Activated B cell treated with CpG ODN at 0.5 μM for 24 hours (primary cell): ENCODE results near the gene SIGLEC11. TPM values are rescaled to one million over a fixed set of nuclear protein-coding genes. Genes with fewer than 3 reads are reported as not detected.

ENCODE experiments used
- ATAC-seq: fragments of 200-7000 bp; cut with Tn5 transposase; one replicate; pipeline ENCODE4 v1.10.0; 2021; ENCODE audit warnings: low read depth, mild to moderate bottlenecking, moderate library complexity
- CTCF ChIA-PET: fragments of 350-600 bp; sonication (Branson Sonifier 250); formaldehyde crosslinking; loops from one replicate; lab custom pipeline; 2021; ENCODE audit warnings: antibody characterized with exemption; lab: Charles Lee
- POLR2A ChIA-PET: fragments of 350-600 bp; sonication (Branson Sonifier 250); formaldehyde crosslinking; loops from one replicate; lab custom pipeline; 2021; ENCODE audit warnings: antibody characterized with exemption; lab: Charles Lee
- DNase-seq: peaks from one replicate; pipeline ENCODE4 v3.0.0; 2022
- H3K27ac Mint-ChIP-seq: one replicate; pipeline ENCODE4 v1.8.0; 2020; ENCODE audit warnings: mixed read lengths
- H3K27me3 Mint-ChIP-seq: one replicate; pipeline ENCODE4 v1.8.0; 2021; ENCODE audit warnings: mixed read lengths
- H3K36me3 Mint-ChIP-seq: one replicate; pipeline ENCODE4 v1.8.0; 2021; ENCODE audit warnings: low read depth, mixed read lengths
- H3K4me1 Mint-ChIP-seq: one replicate; pipeline ENCODE4 v1.8.0; 2021; ENCODE audit warnings: mixed read lengths
- H3K4me3 Mint-ChIP-seq: one replicate; pipeline ENCODE4 v1.8.0; 2020; ENCODE audit warnings: mild to moderate bottlenecking, mixed read lengths
- H3K9me3 Mint-ChIP-seq: one replicate; pipeline ENCODE4 v1.8.0; 2020; ENCODE audit warnings: mixed read lengths
- intact Hi-C: fragments of 100-400 bp; cut with micrococcal nuclease; formaldehyde crosslinking; loops from one replicate; pipeline ENCODE4 v1.15.1; 2024
- total RNA-seq: library from RNA; stranded (reverse); gene quantifications from 2 replicates; pipeline ENCODE4 v1.2.3, GENCODE V29; 2022
- TF ChIP-seq, protein P1 (sequence below): fragments of 200-600 bp; IDR thresholded peaks from one replicate; pipeline ENCODE4 v1.8.0; 2022; ENCODE audit warnings: antibody characterized with exemption, mild to moderate bottlenecking

The SIGLEC11 gene
- total RNA-seq, 1 donor from 2014 or later = not detected

- DNase-seq (no peak), ATAC-seq (no peak)
- Mint-ChIP-seq H3K36me3 (peaks cover 71% of the 10 kb centered on the region), H3K4me3 (no peak overlapping the region), H3K27me3 (no peaks in the 10 kb centered on the region), H3K9me3 (no peaks in the 10 kb centered on the region), H3K4me1 (no peaks in the 10 kb centered on the region), H3K27ac (no peak overlapping the region)
- ChIA-PET CTCF (interaction anchor here (0.7 kb wide), 1 partner anchor 44 kb away, joined by 3 read pairs; no protein-coding TSS in a partner anchor), POLR2A (no interaction called here)
- TF ChIP-seq, protein P1, sequence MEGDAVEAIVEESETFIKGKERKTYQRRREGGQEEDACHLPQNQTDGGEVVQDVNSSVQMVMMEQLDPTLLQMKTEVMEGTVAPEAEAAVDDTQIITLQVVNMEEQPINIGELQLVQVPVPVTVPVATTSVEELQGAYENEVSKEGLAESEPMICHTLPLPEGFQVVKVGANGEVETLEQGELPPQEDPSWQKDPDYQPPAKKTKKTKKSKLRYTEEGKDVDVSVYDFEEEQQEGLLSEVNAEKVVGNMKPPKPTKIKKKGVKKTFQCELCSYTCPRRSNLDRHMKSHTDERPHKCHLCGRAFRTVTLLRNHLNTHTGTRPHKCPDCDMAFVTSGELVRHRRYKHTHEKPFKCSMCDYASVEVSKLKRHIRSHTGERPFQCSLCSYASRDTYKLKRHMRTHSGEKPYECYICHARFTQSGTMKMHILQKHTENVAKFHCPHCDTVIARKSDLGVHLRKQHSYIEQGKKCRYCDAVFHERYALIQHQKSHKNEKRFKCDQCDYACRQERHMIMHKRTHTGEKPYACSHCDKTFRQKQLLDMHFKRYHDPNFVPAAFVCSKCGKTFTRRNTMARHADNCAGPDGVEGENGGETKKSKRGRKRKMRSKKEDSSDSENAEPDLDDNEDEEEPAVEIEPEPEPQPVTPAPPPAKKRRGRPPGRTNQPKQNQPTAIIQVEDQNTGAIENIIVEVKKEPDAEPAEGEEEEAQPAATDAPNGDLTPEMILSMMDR = no peak
- intact Hi-C loops = loop anchor here (2.0 kb wide), 2 partner anchors 105 to 301 kb away; partner anchors contain the start of genes AKT1S1 and TBC1D17
Measured at GRCh38 chr19:49981603-49982593, 20.9 kb upstream of the SIGLEC11 start.

DNA sequence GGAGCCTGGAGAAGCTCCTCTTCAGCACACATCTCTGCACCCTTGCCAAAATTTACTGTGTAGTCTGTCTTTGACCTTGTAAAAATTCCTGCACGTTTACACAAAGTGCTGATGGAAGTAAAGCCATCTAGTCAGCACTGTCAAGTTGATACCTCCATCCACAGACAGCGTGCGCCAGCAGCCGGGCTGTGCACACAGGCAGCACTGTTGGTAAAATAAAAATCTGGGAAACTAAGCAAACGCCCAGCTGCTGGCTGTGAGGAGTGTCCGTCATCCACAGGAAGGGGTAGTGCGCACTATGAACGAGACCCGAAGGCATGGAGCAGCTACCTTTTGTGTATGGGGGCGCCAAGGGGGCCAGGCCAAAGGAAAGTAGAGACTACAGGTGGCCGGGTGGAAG is 17.4 kb upstream of the SIGLEC11 start:
- TF ChIP-seq, protein P1 = no peak
- Mint-ChIP-seq H3K4me3 (no peak overlapping the region), H3K4me1 (no peaks in the 10 kb centered on the region), H3K27ac (no peak overlapping the region), H3K27me3 (no peaks in the 10 kb centered on the region), H3K9me3 (no peaks in the 10 kb centered on the region), H3K36me3 (peaks cover 67% of the 10 kb centered on the region)
- no peak for DNase-seq
- intact Hi-C loops = no loop called here
- ATAC-seq = no peak
- ChIA-PET POLR2A (interaction anchor here (0.6 kb wide), 1 partner anchor 673 kb away, joined by 4 read pairs; no protein-coding TSS in a partner anchor), CTCF (interaction anchor here (1.2 kb wide), 1 partner anchor 39 kb away, joined by 3 read pairs; no protein-coding TSS in a partner anchor)

GRCh38 chr19:49977881-49978280 is 16.9 kb upstream of the SIGLEC11 start:
- DNase-seq = no peak
- intact Hi-C loops = no loop called here
- no peak for ATAC-seq
- Mint-ChIP-seq H3K27me3 (no peaks in the 10 kb centered on the region), H3K9me3 (no peaks in the 10 kb centered on the region), H3K4me1 (no peaks in the 10 kb centered on the region), H3K27ac (no peak overlapping the region), H3K36me3 (peaks cover 68% of the 10 kb centered on the region), H3K4me3 (no peak overlapping the region)
- TF ChIP-seq, protein P1 = no peak
- CTCF ChIA-PET = interaction anchor here (1.2 kb wide), 1 partner anchor 39 kb away, joined by 3 read pairs; no protein-coding TSS in a partner anchor
- POLR2A ChIA-PET = interaction anchor here (0.6 kb wide), 1 partner anchor 673 kb away, joined by 4 read pairs; no protein-coding TSS in a partner anchor

GRCh38 chr19:49977076-49977475 is 16.1 kb upstream of the SIGLEC11 start:
- H3K36me3 Mint-ChIP-seq = peaks cover 65% of the 10 kb centered on the region
- no peak overlapping the region for H3K27ac Mint-ChIP-seq

More at GRCh38 chr19:49977076-49977475, 16.1 kb upstream of the SIGLEC11 start:
- H3K4me1 Mint-ChIP-seq = no peaks in the 10 kb centered on the region
- H3K4me3 Mint-ChIP-seq = no peak overlapping the region
- TF ChIP-seq, protein P1 = no peak
- H3K9me3 Mint-ChIP-seq = no peaks in the 10 kb centered on the region
- CTCF ChIA-PET = no interaction called here
- DNase-seq (no peak), ATAC-seq (no peak)
- intact Hi-C loops = no loop called here
- no peaks in the 10 kb centered on the region for H3K27me3 Mint-ChIP-seq
- POLR2A ChIA-PET = no interaction called here
